MM.1S (cell line): Measurements from ENCODE around the gene PCBP4.

Experiments
- DNase-seq: peaks from one replicate; pipeline ENCODE4 v3.0.0-alpha.2; 2015
- H2AFZ ChIP-seq: fragments of 300-600 bp; sonication (generic); 2 replicates; pipeline ENCODE4 v1.6.0; 2016; ENCODE audit warnings: antibody characterized with exemption, low read length
- H3F3A ChIP-seq: fragments of 300-600 bp; sonication (generic); 2 replicates; pipeline ENCODE4 v1.6.1; 2016; ENCODE audit warnings: mild to moderate bottlenecking, antibody characterized with exemption, low read length, moderate library complexity, mixed read lengths; ENCODE audit not compliant: insufficient read depth
- H3K27ac ChIP-seq: fragments of 300-600 bp; sonication (generic); 2 replicates; pipeline ENCODE4 v1.5.1; 2016; ENCODE audit warnings: mild to moderate bottlenecking, low read length
- H3K27me3 ChIP-seq: fragments of 300-600 bp; sonication (generic); replicated peaks from 2 replicates; pipeline ENCODE4 v1.6.0; 2016; ENCODE audit warnings: low read length; ENCODE audit not compliant: insufficient read depth
- H3K36me3 ChIP-seq: fragments of 300-600 bp; sonication (generic); replicated peaks from 2 replicates; pipeline ENCODE4 v1.6.1; 2016; ENCODE audit warnings: mild to moderate bottlenecking, low read length, mixed read lengths; ENCODE audit not compliant: insufficient read depth
- H3K4me1 ChIP-seq: fragments of 300-600 bp; sonication (generic); 2 replicates; pipeline ENCODE4 v1.6.1; 2016; ENCODE audit warnings: low read length, mixed read lengths
- H3K4me2 ChIP-seq: fragments of 300-600 bp; sonication (generic); 2 replicates; pipeline ENCODE4 v1.6.0; 2016; ENCODE audit warnings: low read depth, low read length
- H3K4me3 ChIP-seq: fragments of 300-600 bp; sonication (generic); 2 replicates; pipeline ENCODE4 v1.5.1; 2016; ENCODE audit warnings: low read length, mixed read lengths
- H3K79me2 ChIP-seq: fragments of 300-600 bp; sonication (generic); 2 replicates; pipeline ENCODE4 v1.6.1; 2016; ENCODE audit warnings: mixed run types, low read length, mixed read lengths
- H3K9ac ChIP-seq: fragments of 300-600 bp; sonication (generic); 2 replicates; pipeline ENCODE4 v1.6.1; 2016; ENCODE audit warnings: low read length, mixed read lengths
- H3K9me2 ChIP-seq: fragments of 300-600 bp; sonication (generic); replicated peaks from 2 replicates; pipeline ENCODE4 v1.6.1; 2016; ENCODE audit warnings: mild to moderate bottlenecking, low read length, mixed read lengths; ENCODE audit not compliant: insufficient read depth
- H3K9me3 ChIP-seq: fragments of 300-600 bp; sonication (generic); replicated peaks from 2 replicates; pipeline ENCODE4 v1.6.1; 2016; ENCODE audit warnings: mild to moderate bottlenecking, low read length, mixed read lengths; ENCODE audit not compliant: insufficient read depth
- H4K20me1 ChIP-seq: fragments of 300-600 bp; sonication (generic); 2 replicates; pipeline ENCODE4 v1.6.1; 2016; ENCODE audit warnings: mild to moderate bottlenecking, low read length, moderate library complexity, mixed read lengths; ENCODE audit not compliant: insufficient read depth
- CTCF ChIP-seq: fragments of 300-600 bp; sonication (generic); IDR thresholded peaks from 2 replicates; pipeline ENCODE4 v1.5.1; 2016; ENCODE audit warnings: antibody characterized with exemption, low read length, mixed read lengths
- EZH2 ChIP-seq: fragments of 300-600 bp; sonication (generic); optimal IDR thresholded peaks from 2 replicates; pipeline ENCODE3; 2017; ENCODE audit warnings: low read depth, mild to moderate bottlenecking, antibody characterized with exemption, low read length, mixed read lengths
- EZH2phosphoT487 ChIP-seq: fragments of 300-600 bp; sonication (generic); IDR thresholded peaks from 2 replicates; pipeline ENCODE4 v1.6.1; 2018; ENCODE audit warnings: antibody characterized with exemption, low read length

Gene PCBP4

GRCh38 chr3:51978143-51978502 lies 10.9 kb upstream of the PCBP4 start:
- no peak overlapping the region for H3K27ac ChIP-seq

DNA sequence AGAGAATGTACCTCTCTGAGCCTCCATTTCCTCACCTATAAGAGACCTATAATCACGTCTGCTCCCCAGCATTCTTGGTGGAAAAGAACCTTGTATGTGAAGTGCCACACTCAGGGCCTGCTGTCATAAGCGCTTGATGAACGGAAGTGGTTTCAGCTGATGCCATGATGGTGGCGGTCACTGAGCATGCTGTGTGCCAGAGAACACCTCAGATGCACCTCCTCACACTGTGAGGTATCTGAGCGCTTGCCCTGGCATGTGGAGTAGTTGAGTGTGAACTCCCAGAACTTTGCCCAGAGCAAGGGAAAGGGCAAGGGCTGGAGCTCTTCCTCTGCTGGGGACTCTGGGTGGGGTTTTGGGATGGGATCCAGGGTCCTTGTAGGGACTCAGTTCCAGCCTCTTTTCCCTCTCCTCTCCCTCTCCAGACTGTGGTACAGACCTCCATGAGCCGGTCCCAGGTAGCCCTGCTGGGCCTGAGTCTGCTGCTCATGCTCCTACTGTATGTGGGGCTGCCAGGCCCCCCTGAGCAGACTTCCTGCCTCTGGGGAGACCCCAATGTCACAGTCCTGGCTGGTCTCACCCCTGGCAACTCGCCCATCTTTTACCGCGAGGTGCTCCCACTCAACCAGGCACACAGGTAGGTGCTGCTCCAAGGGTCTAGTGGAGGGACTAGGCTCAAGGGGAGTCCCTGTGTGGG lies 10.3 kb upstream of the PCBP4 start:
- no peak for DNase-seq
- no peak for TF ChIP-seq CTCF
- no peak for TF ChIP-seq EZH2
- no peak for TF ChIP-seq EZH2phosphoT487

More at GRCh38 chr3:51978143-51978502, 10.9 kb upstream of the PCBP4 start:
- H3K27me3 ChIP-seq = no peaks in the 10 kb centered on the region
- no peaks in the 10 kb centered on the region for H3K9me2 ChIP-seq
- H3K9me3 ChIP-seq = no peaks in the 10 kb centered on the region
- H3K4me2 ChIP-seq = no peak overlapping the region
- H3K79me2 ChIP-seq = peaks cover 15% of the 10 kb centered on the region
- H3K4me3 ChIP-seq = no peak overlapping the region
- no peaks in the 10 kb centered on the region for H4K20me1 ChIP-seq
- H3F3A ChIP-seq = peaks cover 33% of the 10 kb centered on the region
- H2AFZ ChIP-seq = no peak overlapping the region
- H3K36me3 ChIP-seq = no peaks in the 10 kb centered on the region
- no peak for DNase-seq
- H3K9ac ChIP-seq = no peak overlapping the region
- TF ChIP-seq CTCF = no peak
- no peak for TF ChIP-seq EZH2phosphoT487
- no peak for TF ChIP-seq EZH2
- H3K4me1 ChIP-seq = peaks cover 8% of the 10 kb centered on the region

GRCh38 chr3:51975852-51976549 lies 8.7 kb upstream of the PCBP4 start:
- H4K20me1 ChIP-seq = no peaks in the 10 kb centered on the region
- no peak overlapping the region for H3K9ac ChIP-seq
- peaks cover 8% of the 10 kb centered on the region for H3K4me1 ChIP-seq
- TF ChIP-seq EZH2 (no peak), EZH2phosphoT487 (no peak), CTCF (no peak)
- no peaks in the 10 kb centered on the region for H3K36me3 ChIP-seq
- no peak for DNase-seq
- no peaks in the 10 kb centered on the region for H3K27me3 ChIP-seq
- H3K27ac ChIP-seq = no peak overlapping the region
- H2AFZ ChIP-seq = peak overlapping the region; percentile 91; the same call in 1 of the 2 replicates
- peaks cover 11% of the 10 kb centered on the region for H3K79me2 ChIP-seq
- H3K9me2 ChIP-seq = no peaks in the 10 kb centered on the region
- H3F3A ChIP-seq = peaks cover 21% of the 10 kb centered on the region; the same call in 1 of the 2 replicates
- peak overlapping the region; percentile 90 for H3K4me2 ChIP-seq
- no peaks in the 10 kb centered on the region for H3K9me3 ChIP-seq
- peak overlapping the region; percentile 90 for H3K4me3 ChIP-seq

More for the DNA sequence above, 10.3 kb upstream of the PCBP4 start:
- no peaks in the 10 kb centered on the region for H3K27me3 ChIP-seq
- peaks cover 29% of the 10 kb centered on the region for H3F3A ChIP-seq
- H3K27ac ChIP-seq = no peak overlapping the region
- H3K36me3 ChIP-seq = no peaks in the 10 kb centered on the region
- peaks cover 8% of the 10 kb centered on the region for H3K4me1 ChIP-seq
- no peak overlapping the region for H2AFZ ChIP-seq
- H3K9me2 ChIP-seq = no peaks in the 10 kb centered on the region
- no peaks in the 10 kb centered on the region for H4K20me1 ChIP-seq
- no peaks in the 10 kb centered on the region for H3K9me3 ChIP-seq
- no peak overlapping the region for H3K4me3 ChIP-seq
- H3K9ac ChIP-seq = no peak overlapping the region
- H3K79me2 ChIP-seq = peaks cover 15% of the 10 kb centered on the region
- no peak overlapping the region for H3K4me2 ChIP-seq
